Upper lobe of left lung (tissue), 4 donors: ENCODE results near the gene ALX4.

Experiments
- POLR2AphosphoS5 ChIP-seq, 2 donors: sonication (generic); formaldehyde crosslinking; IDR thresholded peaks; one replicate each; pipeline ENCODE4 v1.5.1; 2017; ENCODE audit warnings: antibody characterized with exemption in 2 of 2
- TF ChIP-seq, protein P1 (sequence below), 6 experiments: fragments of 450-650 bp in 4 of 6; fragments of 200-600 bp in 2 of 6; sonication (generic) in 2 of 6; IDR thresholded peaks; one replicate each; pipeline ENCODE4 v1.5.1; 2016 to 2019; ENCODE audit warnings: antibody characterized with exemption in 6 of 6

DNA sequence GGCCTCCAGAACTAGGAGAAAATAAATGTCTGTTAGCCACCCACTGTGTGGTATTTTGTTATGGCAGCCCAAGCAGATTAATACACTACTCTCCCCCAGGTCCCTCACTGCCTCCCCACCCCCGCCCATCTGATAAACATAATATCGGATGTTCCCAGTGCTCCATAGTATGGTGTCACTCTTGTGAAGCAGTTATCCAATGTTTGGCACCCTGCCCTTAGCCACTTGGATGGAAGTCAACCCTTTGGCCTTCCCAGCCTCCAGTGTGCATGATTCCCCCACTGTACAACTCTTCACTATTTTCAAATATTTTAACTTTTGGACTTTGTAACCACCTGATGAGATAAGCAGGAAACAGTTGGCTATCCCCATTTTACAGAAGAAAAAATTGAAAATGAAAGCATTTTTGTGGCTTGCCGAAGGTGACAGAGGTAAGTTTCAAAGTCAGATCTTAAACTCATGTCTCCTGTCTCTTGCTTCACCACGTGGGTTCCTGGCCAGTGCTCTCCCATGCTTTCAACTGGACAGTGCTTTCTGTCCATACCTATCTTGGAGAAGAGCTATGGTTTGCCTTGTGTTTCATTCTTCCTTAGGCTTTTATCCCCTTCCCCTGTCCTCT is 53.2 kb downstream of the ALX4 start:
- TF ChIP-seq, protein P1, sequence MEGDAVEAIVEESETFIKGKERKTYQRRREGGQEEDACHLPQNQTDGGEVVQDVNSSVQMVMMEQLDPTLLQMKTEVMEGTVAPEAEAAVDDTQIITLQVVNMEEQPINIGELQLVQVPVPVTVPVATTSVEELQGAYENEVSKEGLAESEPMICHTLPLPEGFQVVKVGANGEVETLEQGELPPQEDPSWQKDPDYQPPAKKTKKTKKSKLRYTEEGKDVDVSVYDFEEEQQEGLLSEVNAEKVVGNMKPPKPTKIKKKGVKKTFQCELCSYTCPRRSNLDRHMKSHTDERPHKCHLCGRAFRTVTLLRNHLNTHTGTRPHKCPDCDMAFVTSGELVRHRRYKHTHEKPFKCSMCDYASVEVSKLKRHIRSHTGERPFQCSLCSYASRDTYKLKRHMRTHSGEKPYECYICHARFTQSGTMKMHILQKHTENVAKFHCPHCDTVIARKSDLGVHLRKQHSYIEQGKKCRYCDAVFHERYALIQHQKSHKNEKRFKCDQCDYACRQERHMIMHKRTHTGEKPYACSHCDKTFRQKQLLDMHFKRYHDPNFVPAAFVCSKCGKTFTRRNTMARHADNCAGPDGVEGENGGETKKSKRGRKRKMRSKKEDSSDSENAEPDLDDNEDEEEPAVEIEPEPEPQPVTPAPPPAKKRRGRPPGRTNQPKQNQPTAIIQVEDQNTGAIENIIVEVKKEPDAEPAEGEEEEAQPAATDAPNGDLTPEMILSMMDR (IDR thresholded peaks at IDR 0.05) = no peak
- no peak for TF ChIP-seq POLR2AphosphoS5 (IDR thresholded peaks at IDR 0.05)
